ENCODE measurements around the gene ZMIZ1. TPM values are rescaled to one million over a fixed set of nuclear protein-coding genes. Genes with fewer than 3 reads are reported as not detected.

Gene ZMIZ1
- total RNA-seq, 1 donor from 2014 or later, result 67.6 TPM

- Mint-ChIP-seq H3K4me1 (ENCODE audit: low read depth) (no peaks in the 10 kb centered on the region), H3K27me3 (ENCODE audit: insufficient read depth) (peaks cover 2% of the 10 kb centered on the region), H3K9me3 (no peaks in the 10 kb centered on the region), H3K4me3 (no peak overlapping the region), H3K36me3 (ENCODE audit: low read depth) (no peaks in the 10 kb centered on the region), H3K27ac (no peak overlapping the region)
- intact Hi-C loops (cut with micrococcal nuclease), result no loop called here
- DNase-seq (ENCODE audit: low spot score), result no peak
Observed at GRCh38 chr10:79166312-79166721, 97.6 kb downstream of the ZMIZ1 start.

- Mint-ChIP-seq H3K27me3 (ENCODE audit: insufficient read depth) (peaks cover 2% of the 10 kb centered on the region), H3K4me3 (no peak overlapping the region), H3K36me3 (ENCODE audit: low read depth) (no peaks in the 10 kb centered on the region), H3K4me1 (ENCODE audit: low read depth) (no peaks in the 10 kb centered on the region), H3K27ac (no peak overlapping the region), H3K9me3 (no peaks in the 10 kb centered on the region)
- intact Hi-C loops (cut with micrococcal nuclease), result no loop called here
- DNase-seq (ENCODE audit: low spot score), result no peak
Observed at GRCh38 chr10:79166741-79167140, 98.0 kb downstream of the ZMIZ1 start.

- Mint-ChIP-seq H3K27me3 (ENCODE audit: insufficient read depth) (peaks cover 2% of the 10 kb centered on the region), H3K27ac (no peak overlapping the region), H3K4me3 (no peak overlapping the region), H3K4me1 (ENCODE audit: low read depth) (no peaks in the 10 kb centered on the region), H3K36me3 (ENCODE audit: low read depth) (no peaks in the 10 kb centered on the region), H3K9me3 (no peaks in the 10 kb centered on the region)
- intact Hi-C loops (cut with micrococcal nuclease), result no loop called here
- DNase-seq (ENCODE audit: low spot score), result no peak
Observed at GRCh38 chr10:79167537-79167936, 98.8 kb downstream of the ZMIZ1 start.

GRCh38 chr10:79168210-79168609 is 99.4 kb downstream of the ZMIZ1 start:
- H3K4me1 Mint-ChIP-seq (ENCODE audit: low read depth), result no peaks in the 10 kb centered on the region
- H3K4me3 Mint-ChIP-seq, result no peak overlapping the region
- no peaks in the 10 kb centered on the region for H3K36me3 Mint-ChIP-seq (ENCODE audit: low read depth)
- DNase-seq (ENCODE audit: low spot score), result no peak
- H3K27ac Mint-ChIP-seq, result no peak overlapping the region
- intact Hi-C loops (cut with micrococcal nuclease), result no loop called here
- H3K9me3 Mint-ChIP-seq, result no peaks in the 10 kb centered on the region
- peaks cover 2% of the 10 kb centered on the region for H3K27me3 Mint-ChIP-seq (ENCODE audit: insufficient read depth)

- intact Hi-C loops (cut with micrococcal nuclease), result no loop called here
- peaks cover 2% of the 10 kb centered on the region for H3K27me3 Mint-ChIP-seq (ENCODE audit: insufficient read depth)
- no peak overlapping the region for H3K27ac Mint-ChIP-seq
- no peaks in the 10 kb centered on the region for H3K9me3 Mint-ChIP-seq
- H3K36me3 Mint-ChIP-seq (ENCODE audit: low read depth), result no peaks in the 10 kb centered on the region
- no peak overlapping the region for H3K4me3 Mint-ChIP-seq
- DNase-seq (ENCODE audit: low spot score), result no peak
- no peaks in the 10 kb centered on the region for H3K4me1 Mint-ChIP-seq (ENCODE audit: low read depth)
Observed at GRCh38 chr10:79170226-79170752, 101.5 kb downstream of the ZMIZ1 start.

GRCh38 chr10:79170993-79171392 is 102.2 kb downstream of the ZMIZ1 start:
- Mint-ChIP-seq H3K27ac (no peak overlapping the region), H3K4me1 (ENCODE audit: low read depth) (no peaks in the 10 kb centered on the region), H3K27me3 (ENCODE audit: insufficient read depth) (peaks cover 1% of the 10 kb centered on the region), H3K9me3 (no peaks in the 10 kb centered on the region), H3K4me3 (no peak overlapping the region), H3K36me3 (ENCODE audit: low read depth) (no peaks in the 10 kb centered on the region)
- DNase-seq (ENCODE audit: low spot score), result no peak
- intact Hi-C loops (cut with micrococcal nuclease), result no loop called here

GRCh38 chr10:79171504-79171903 is 102.7 kb downstream of the ZMIZ1 start:
- intact Hi-C loops (cut with micrococcal nuclease), result no loop called here
- Mint-ChIP-seq H3K9me3 (no peaks in the 10 kb centered on the region), H3K27ac (no peak overlapping the region), H3K27me3 (ENCODE audit: insufficient read depth) (peaks cover 2% of the 10 kb centered on the region), H3K4me1 (ENCODE audit: low read depth) (no peaks in the 10 kb centered on the region), H3K36me3 (ENCODE audit: low read depth) (no peaks in the 10 kb centered on the region), H3K4me3 (no peak overlapping the region)
- no peak for DNase-seq (ENCODE audit: low spot score)

- Mint-ChIP-seq H3K27me3 (ENCODE audit: insufficient read depth) (peaks cover 2% of the 10 kb centered on the region), H3K9me3 (no peaks in the 10 kb centered on the region), H3K4me1 (ENCODE audit: low read depth) (no peaks in the 10 kb centered on the region), H3K36me3 (ENCODE audit: low read depth) (no peaks in the 10 kb centered on the region), H3K4me3 (no peak overlapping the region), H3K27ac (no peak overlapping the region)
- DNase-seq (ENCODE audit: low spot score), result no peak
- intact Hi-C loops (cut with micrococcal nuclease), result no loop called here
Observed at GRCh38 chr10:79172881-79173280, 104.1 kb downstream of the ZMIZ1 start.

GRCh38 chr10:79173582-79174262 is 105.0 kb downstream of the ZMIZ1 start:
- Mint-ChIP-seq H3K4me1 (ENCODE audit: low read depth) (no peaks in the 10 kb centered on the region), H3K4me3 (no peak overlapping the region), H3K27me3 (ENCODE audit: insufficient read depth) (peaks cover 2% of the 10 kb centered on the region), H3K36me3 (ENCODE audit: low read depth) (no peaks in the 10 kb centered on the region), H3K27ac (no peak overlapping the region), H3K9me3 (no peaks in the 10 kb centered on the region)
- no peak for DNase-seq (ENCODE audit: low spot score)
- intact Hi-C loops (cut with micrococcal nuclease), result no loop called here

- no peak overlapping the region for H3K4me3 Mint-ChIP-seq
Observed at GRCh38 chr10:79176052-79176501, 107.3 kb downstream of the ZMIZ1 start.

GRCh38 chr10:79176949-79177602 is 108.3 kb downstream of the ZMIZ1 start:
- Mint-ChIP-seq H3K36me3 (ENCODE audit: low read depth) (no peaks in the 10 kb centered on the region), H3K9me3 (no peaks in the 10 kb centered on the region), H3K4me1 (ENCODE audit: low read depth) (no peaks in the 10 kb centered on the region), H3K27me3 (ENCODE audit: insufficient read depth) (peaks cover 2% of the 10 kb centered on the region), H3K4me3 (no peak overlapping the region), H3K27ac (no peak overlapping the region)
- intact Hi-C loops (cut with micrococcal nuclease), result no loop called here
- no peak for DNase-seq (ENCODE audit: low spot score)

More at GRCh38 chr10:79176052-79176501, 107.3 kb downstream of the ZMIZ1 start:
- Mint-ChIP-seq H3K27me3 (ENCODE audit: insufficient read depth) (peaks cover 2% of the 10 kb centered on the region), H3K27ac (no peak overlapping the region), H3K9me3 (no peaks in the 10 kb centered on the region), H3K4me1 (ENCODE audit: low read depth) (no peaks in the 10 kb centered on the region), H3K36me3 (ENCODE audit: low read depth) (no peaks in the 10 kb centered on the region)
- intact Hi-C loops (cut with micrococcal nuclease), result no loop called here
- DNase-seq (ENCODE audit: low spot score), result no peak

- no peak overlapping the region for H3K27ac Mint-ChIP-seq
- H3K4me3 Mint-ChIP-seq, result no peak overlapping the region
- H3K9me3 Mint-ChIP-seq, result no peaks in the 10 kb centered on the region
- DNase-seq (ENCODE audit: low spot score), result no peak
- intact Hi-C loops (cut with micrococcal nuclease), result no loop called here
- H3K36me3 Mint-ChIP-seq (ENCODE audit: low read depth), result no peaks in the 10 kb centered on the region
- no peaks in the 10 kb centered on the region for H3K4me1 Mint-ChIP-seq (ENCODE audit: low read depth)
- H3K27me3 Mint-ChIP-seq (ENCODE audit: insufficient read depth), result peaks cover 5% of the 10 kb centered on the region
Observed at GRCh38 chr10:79178070-79178576, 109.4 kb downstream of the ZMIZ1 start.

- Mint-ChIP-seq H3K27me3 (ENCODE audit: insufficient read depth) (peaks cover 5% of the 10 kb centered on the region), H3K4me1 (ENCODE audit: low read depth) (no peaks in the 10 kb centered on the region), H3K27ac (no peak overlapping the region), H3K36me3 (ENCODE audit: low read depth) (no peaks in the 10 kb centered on the region), H3K9me3 (no peaks in the 10 kb centered on the region), H3K4me3 (no peak overlapping the region)
- DNase-seq (ENCODE audit: low spot score), result no peak
- intact Hi-C loops (cut with micrococcal nuclease), result no loop called here
Observed at GRCh38 chr10:79178614-79179163, 109.9 kb downstream of the ZMIZ1 start.
